ENCODE measurements around the gene MCM3.

MCM3 gene

GRCh38 chr6:52284460-52285176 is at the start of gene MCM3:
MCM3 (minus strand) TSS chr6:52284742; CDS start chr6:52284674, 68 bp downstream.
- DNase-seq: peak; percentile 93 to 97

DNA sequence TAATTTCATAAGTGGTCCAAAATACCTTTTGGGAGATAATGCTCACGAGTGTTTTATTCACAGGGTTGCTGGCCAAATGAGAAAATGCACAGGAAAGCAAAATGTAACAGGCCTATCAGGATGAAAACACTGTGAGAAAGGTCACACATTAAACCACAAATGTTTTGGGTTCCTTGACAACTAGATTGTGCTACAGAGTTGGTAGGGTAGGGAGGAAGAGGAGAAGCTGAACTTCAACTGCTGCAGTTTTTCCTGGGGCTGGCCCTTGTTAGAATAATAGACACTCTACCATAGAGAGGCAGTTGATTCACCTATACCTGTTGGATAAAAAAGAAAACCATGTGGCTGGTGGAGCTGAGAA is 49.3 kb upstream of the MCM3 start:
- no peak for DNase-seq

DNA sequence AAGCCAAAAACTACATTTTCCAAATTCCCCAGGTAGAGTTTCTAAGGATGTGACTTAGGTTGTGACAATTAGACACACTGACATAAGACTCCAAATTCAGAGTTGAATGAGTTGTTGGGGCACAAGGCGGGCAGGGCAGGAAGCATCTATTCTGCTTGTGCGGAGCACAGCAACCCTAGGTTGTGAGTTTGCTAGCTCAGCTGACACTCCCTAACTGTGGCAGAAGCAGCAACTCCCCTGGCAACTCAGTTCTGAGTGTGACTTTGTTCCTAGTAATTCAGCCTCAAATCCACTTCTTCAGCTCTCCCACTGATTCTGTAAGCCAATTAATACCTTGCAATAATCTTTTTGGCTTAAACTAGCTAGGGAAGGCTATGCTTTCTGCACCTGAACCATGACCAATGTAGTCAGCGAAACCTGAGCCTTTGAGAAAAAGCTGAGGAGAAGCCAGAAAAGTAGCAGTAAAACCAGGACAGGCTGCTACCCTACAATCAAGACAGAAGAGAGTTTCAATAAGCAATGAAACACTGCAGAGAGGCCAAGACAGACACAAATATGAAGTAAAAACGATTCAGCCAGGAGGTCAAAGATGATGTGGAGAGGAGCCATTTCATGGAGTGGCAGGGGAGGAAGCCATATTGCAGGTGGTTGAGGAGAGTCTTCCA is 47.4 kb upstream of the MCM3 start:
- no peak for DNase-seq

GRCh38 chr6:52330470-52330869 is 45.9 kb upstream of the MCM3 start:
- no peak for DNase-seq

GRCh38 chr6:52328729-52329128 is 44.2 kb upstream of the MCM3 start:
- DNase-seq: no peak

GRCh38 chr6:52328303-52328662 is 43.7 kb upstream of the MCM3 start:
- DNase-seq: no peak

DNA sequence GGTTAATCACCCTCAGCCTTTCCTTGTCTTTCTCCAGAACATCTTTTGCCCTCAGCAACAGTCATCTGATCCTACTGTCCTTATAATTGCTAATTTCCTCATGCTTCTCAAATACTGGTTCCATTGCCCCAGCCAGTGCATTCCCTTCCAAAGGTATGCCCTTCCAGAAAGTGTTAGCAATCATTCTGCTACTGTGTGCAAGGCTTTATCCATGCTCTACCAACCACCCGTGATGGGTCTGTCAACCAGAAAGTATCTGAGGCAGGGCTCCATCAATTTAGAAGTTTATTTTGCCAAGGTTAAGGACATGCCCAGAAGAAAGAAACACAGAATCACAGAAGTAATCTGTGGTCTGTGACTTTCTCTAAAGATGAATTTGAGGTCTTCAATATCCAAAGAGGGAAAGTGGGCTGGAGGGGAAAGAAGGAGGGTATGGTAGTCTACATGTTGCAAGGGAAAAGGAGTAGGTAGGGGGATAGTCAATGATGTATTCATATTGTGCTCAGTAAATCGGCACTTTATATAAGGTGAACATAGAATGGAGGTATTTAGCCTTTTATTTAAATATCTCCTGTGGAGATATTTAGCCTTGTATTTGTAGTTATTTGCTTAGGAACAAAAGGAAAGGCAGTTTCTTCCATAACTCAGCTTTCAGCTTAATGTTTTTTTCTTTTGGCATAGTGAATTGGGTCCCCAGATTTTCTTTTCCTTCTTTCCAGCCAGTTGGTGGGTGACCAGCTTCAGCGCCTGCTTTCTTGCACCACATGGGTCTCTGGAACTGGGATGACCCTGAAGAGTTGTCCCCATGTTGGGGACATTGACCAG is 42.2 kb upstream of the MCM3 start:
- no peak for DNase-seq

GRCh38 chr6:52325695-52326471 is 41.3 kb upstream of the MCM3 start:
- DNase-seq: no peak

- no peak for DNase-seq
Observed at GRCh38 chr6:52324189-52324588, 39.6 kb upstream of the MCM3 start.

- DNase-seq: no peak
Observed at GRCh38 chr6:52317841-52318581, 33.5 kb upstream of the MCM3 start.

GRCh38 chr6:52317211-52317610 is 32.7 kb upstream of the MCM3 start:
- DNase-seq: no peak

GRCh38 chr6:52314752-52315151 is 30.2 kb upstream of the MCM3 start:
- no peak for DNase-seq

DNA sequence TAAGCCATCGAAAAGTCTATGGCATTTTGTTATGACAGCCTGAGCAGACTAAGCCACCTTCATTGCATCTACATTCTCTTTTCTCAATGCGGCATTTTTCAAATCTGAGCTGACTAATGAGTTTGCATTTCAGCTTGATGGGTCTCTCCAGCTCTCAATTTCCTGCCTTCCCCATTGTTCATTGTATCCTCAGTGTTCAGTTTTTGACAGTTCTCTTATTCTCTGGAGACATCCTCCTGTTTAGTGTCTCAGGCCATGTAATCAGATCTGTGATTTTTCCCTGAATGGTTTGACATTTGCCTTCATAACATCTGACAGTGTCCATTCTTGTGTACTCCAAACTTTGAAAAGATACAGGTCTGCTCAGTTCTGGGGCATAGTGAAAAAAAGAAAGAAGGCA is 27.9 kb upstream of the MCM3 start:
- no peak for DNase-seq

DNA sequence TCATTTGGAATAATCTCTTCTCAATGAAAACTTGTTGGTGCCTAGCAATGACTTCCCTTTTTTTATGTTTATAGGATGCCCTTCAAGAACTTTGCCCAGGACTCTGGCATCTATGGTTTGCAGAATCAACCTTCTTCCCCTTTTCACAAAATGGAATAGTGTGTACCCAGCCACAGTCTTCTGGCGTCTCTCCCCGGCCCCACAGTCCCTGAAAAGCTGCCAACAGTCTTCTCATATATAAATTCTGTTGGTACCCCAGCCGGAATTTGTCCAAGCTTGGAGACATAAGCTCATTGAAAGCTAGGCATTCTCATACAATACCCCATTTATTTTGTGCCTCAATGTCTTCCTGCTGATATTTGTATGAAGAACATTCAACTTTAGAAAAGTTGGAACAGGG is 26.4 kb upstream of the MCM3 start:
- DNase-seq: no peak

DNA sequence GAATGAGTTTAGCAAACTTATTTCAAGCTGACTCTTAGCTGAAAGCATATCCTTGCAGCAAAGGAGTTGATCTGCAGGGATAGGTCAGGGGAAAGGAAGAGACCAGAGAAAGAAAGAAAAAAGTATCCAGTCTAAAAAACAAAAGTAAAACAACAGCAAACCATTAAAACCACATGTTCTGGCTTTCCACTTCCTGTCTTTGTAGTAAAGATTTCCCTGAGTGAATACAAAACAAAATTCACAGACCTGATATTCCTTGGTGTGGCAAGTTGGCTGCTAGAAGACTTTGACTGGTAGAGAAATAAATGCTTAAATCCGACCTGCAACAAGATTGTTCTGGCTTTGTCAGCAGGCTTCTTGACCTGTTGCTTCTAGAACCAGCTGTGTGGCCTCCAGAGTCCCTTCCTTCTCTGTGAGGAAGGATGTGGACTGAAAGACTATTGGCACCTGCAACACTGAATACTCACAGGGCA is 23.4 kb upstream of the MCM3 start:
- no peak for DNase-seq

DNA sequence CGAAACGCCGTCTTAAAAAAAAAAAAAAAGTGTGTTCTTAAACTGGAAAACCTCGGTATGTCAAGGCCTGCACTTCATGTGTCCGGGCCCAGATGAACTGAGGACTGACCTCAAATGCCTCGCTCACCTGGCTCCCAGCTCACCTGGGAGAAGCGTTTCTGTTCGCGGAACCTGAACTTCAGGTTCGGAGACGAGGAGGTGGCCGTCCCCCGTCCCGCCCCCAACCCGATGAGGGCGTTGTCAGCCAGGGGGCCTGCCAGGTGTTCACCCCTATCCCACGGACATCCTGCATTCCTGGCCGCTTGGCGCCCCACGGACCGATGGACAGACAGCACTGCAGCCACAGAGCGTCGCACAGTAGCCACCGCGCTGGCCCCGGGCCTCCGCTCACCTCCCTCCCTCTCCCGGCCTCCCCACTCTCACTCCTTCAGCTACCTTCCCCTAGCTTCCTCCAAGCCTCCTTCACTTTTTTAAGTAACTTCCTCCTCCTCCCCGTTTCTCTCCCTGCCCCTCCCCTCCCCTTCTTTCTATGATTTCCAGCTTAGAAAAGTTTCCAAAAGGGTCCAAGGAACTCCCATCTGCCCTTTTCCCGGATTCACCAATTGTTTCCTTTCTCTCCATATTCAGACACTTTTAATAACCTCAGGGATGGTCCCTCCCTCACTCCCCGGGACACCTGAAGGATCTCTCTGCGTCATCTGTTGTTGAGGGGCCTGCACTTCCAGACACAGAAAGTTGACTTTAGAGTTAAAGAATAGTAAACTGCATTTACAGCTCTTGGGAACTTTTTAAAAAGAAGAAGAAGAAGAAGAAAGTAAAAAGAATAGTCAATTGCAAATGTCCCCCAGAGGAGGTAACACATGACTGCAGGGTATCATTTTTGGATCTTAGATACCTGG is 22.7 kb upstream of the MCM3 start:
- no peak for DNase-seq

GRCh38 chr6:52305948-52306767 is 21.6 kb upstream of the MCM3 start:
- no peak for DNase-seq

DNA sequence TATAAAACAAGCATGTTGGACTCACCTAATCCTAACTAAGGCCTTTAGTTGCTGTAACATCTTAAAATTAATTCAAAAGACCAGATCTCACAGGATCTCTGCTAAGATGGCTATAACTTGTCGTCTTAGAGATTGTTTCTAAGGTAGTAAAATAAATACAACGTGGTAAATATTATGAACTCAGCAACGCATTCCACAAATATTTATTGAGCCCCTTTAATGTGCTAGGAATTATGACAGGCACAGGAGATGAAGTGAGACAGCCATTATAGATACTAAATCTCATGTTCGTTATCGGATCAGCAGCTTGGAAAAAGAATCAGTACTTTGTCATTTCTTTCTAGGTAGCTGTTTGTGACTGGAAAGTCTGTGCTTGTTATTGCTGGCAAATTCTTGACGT is 20.9 kb upstream of the MCM3 start:
- no peak for DNase-seq

DNA sequence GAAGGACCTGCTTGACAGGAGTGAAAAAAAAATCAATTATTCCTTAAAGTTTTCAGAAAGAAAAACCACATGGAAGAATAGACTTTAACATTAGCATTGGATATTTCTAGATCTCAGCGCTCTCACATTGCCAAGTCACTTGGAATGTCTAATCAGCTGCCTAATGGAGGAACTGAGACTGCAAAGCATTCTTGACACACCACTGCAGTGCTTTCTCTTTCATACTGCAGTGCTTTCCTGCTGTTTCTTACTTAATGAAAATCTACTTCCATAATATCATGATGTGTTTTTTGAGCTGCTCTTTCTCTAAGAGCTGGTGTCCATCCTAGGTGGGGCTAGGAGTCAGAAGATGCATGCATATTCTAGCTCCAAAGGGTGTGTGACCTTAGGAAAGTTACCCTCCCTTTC is 20.4 kb upstream of the MCM3 start:
- no peak for DNase-seq

GRCh38 chr6:52303178-52303577 is 18.6 kb upstream of the MCM3 start:
- no peak for DNase-seq

Measured in activated CD4-positive, alpha-beta T cell treated with anti-CD3 and anti-CD28 coated beads, Interleukin-2, amount 50 U/mL, for 48 hours (primary cell).